Activated T-cell treated with anti-CD3 and anti-CD28 coated beads for 1 hour (primary cell): ENCODE measurements around the gene PXYLP1.

Source experiments
- DNase-seq: peaks from one replicate; pipeline ENCODE4 v3.0.0-alpha.2; 2020; ENCODE audit warnings: low read depth

The PXYLP1 gene

GRCh38 chr3:141328286-141329166, 96.9 kb downstream of the PXYLP1 start:
- DNase-seq, result no peak

GRCh38 chr3:141330235-141330634, 98.6 kb downstream of the PXYLP1 start:
- DNase-seq, result no peak

GRCh38 chr3:141330718-141331376, 99.2 kb downstream of the PXYLP1 start:
- no peak for DNase-seq

GRCh38 chr3:141331377-141332318, 100.0 kb downstream of the PXYLP1 start:
- DNase-seq, result no peak

- no peak for DNase-seq
Observed at GRCh38 chr3:141332416-141332815, 100.8 kb downstream of the PXYLP1 start.

- no peak for DNase-seq
Observed at GRCh38 chr3:141333836-141334626, 102.4 kb downstream of the PXYLP1 start.

GRCh38 chr3:141334627-141335250, 103.1 kb downstream of the PXYLP1 start:
- no peak for DNase-seq

GRCh38 chr3:141335531-141336061, 104.0 kb downstream of the PXYLP1 start:
- no peak for DNase-seq

- no peak for DNase-seq
Observed at GRCh38 chr3:141336672-141337522, 105.3 kb downstream of the PXYLP1 start.

- DNase-seq, result no peak
Observed at GRCh38 chr3:141337523-141337854, 105.9 kb downstream of the PXYLP1 start.

GRCh38 chr3:141337991-141338390, 106.4 kb downstream of the PXYLP1 start:
- DNase-seq, result no peak

GRCh38 chr3:141338881-141339280, 107.3 kb downstream of the PXYLP1 start:
- DNase-seq, result no peak

- no peak for DNase-seq
Observed at GRCh38 chr3:141341536-141341935, 109.9 kb downstream of the PXYLP1 start.

- DNase-seq, result no peak
Observed at GRCh38 chr3:141342386-141342785, 110.8 kb downstream of the PXYLP1 start.

GRCh38 chr3:141343077-141343476, 111.5 kb downstream of the PXYLP1 start:
- DNase-seq, result no peak

GRCh38 chr3:141343865-141344271, 112.2 kb downstream of the PXYLP1 start:
- DNase-seq, result no peak
